Lung (tissue), 12 donors: ENCODE data around the gene TTI1. TPM values are rescaled to one million over a fixed set of nuclear protein-coding genes. Genes with fewer than 3 reads are reported as not detected.

Source experiments
- ATAC-seq: fragments of 200-7000 bp; cut with Tn5 transposase; one replicate; pipeline ENCODE4 v1.9.1; 2020; ENCODE audit warnings: moderate number of reproducible peaks; ENCODE audit not compliant: insufficient read depth, low FRiP score
- DNase-seq, 3 donors: peaks; one replicate each; pipeline ENCODE4 v3.0.0-alpha.2; 2013 to 2017
- H3K27ac ChIP-seq, 2 donors: one replicate each; pipeline ENCODE4 v1.5.1; 2013; ENCODE audit warnings: mild to moderate bottlenecking in 2 of 2, moderate library complexity in 2 of 2, control low read depth in 1 of 2, inconsistent platforms in 1 of 2, low read depth in 1 of 2, low read length in 1 of 2
- H3K27me3 ChIP-seq, 3 donors: one replicate each; pipeline ENCODE4 v1.5.1; 2013; ENCODE audit warnings: low read length in 2 of 3; ENCODE audit not compliant: control insufficient read depth in 3 of 3, insufficient read depth in 3 of 3
- H3K36me3 ChIP-seq, 4 donors: one replicate each; pipeline ENCODE4 v1.5.1; 2013; ENCODE audit warnings: low read length in 4 of 4, mild to moderate bottlenecking in 1 of 4, moderate library complexity in 1 of 4; ENCODE audit not compliant: control insufficient read depth in 4 of 4, insufficient read depth in 4 of 4
- H3K4me1 ChIP-seq, 5 donors: one replicate each; pipeline ENCODE4 v1.5.1; 2013; ENCODE audit warnings: low read length in 5 of 5, mild to moderate bottlenecking in 2 of 5, moderate library complexity in 1 of 5; ENCODE audit not compliant: control insufficient read depth in 5 of 5, insufficient read depth in 5 of 5
- H3K4me3 ChIP-seq: one replicate; pipeline ENCODE4 v1.5.1; 2013; ENCODE audit warnings: mild to moderate bottlenecking, control low read depth, moderate library complexity
- H3K9ac ChIP-seq, 2 donors: one replicate each; pipeline ENCODE4 v1.5.1; 2013; ENCODE audit warnings: low read length in 2 of 2, control low read depth in 1 of 2; ENCODE audit not compliant: insufficient read depth in 1 of 2
- H3K9me3 ChIP-seq, 4 donors: one replicate each; pipeline ENCODE4 v1.5.1; 2013; ENCODE audit warnings: low read length in 3 of 4, mild to moderate bottlenecking in 1 of 4, moderate library complexity in 1 of 4; ENCODE audit not compliant: control insufficient read depth in 4 of 4, insufficient read depth in 3 of 4
- CTCF ChIP-seq: IDR thresholded peaks from 2 replicates; pipeline ENCODE4 v1.5.1; 2012; ENCODE audit warnings: mild to moderate bottlenecking; ENCODE audit errors: control extremely low read depth, extremely low read depth
- WGBS, 2 donors: extraction: QIAGEN DNeasy Blood & Tissue Kit; methylation state at CpG; one replicate each; pipeline ENCODE4 v1.1.7; 2013; 5-methylcytosine and 5-hydroxymethylcytosine counted together
- polyA plus RNA-seq, 2 donors: library from polyadenylated mRNA; stranded (reverse); fragments of 200-250 nt; gene quantifications; one replicate each; pipeline ENCODE4 v1.2.1, GENCODE V29; 2013
- total RNA-seq, 2 donors: library from RNA; depleted of rRNA in 1 of 2; stranded (reverse); fragments of >200 nt in 1 of 2; gene quantifications; one replicate each; pipeline ENCODE4 v1.2.1, GENCODE V29; 2014 to 2021
- donor health status: control.
- donor health status: control.
- donor health status: Bipolar disorder and iron deficiency.
- donor health status: healthy.
- donor health status: DM: yes; HTN: yes; CAD: no.

The TTI1 gene
- total and polyA plus RNA-seq, 4 donors, result 6.7 to 33.8 (median 15.5) TPM

GRCh38 chr20:38049800-38050199 lies 16.5 kb upstream of the TTI1 start:
- TF ChIP-seq CTCF, result no peak

GRCh38 chr20:38046572-38046971 lies 13.3 kb upstream of the TTI1 start:
- peaks cover 0 to 2% (median 0%) of the 10 kb centered on the region in 5 donors for H3K4me1 ChIP-seq
- DNase-seq (no peak), ATAC-seq (no peak)
- H3K4me3 ChIP-seq, result no peak overlapping the region
- H3K27me3 ChIP-seq, result no peaks in the 10 kb centered on the region
- no peak for TF ChIP-seq CTCF
- no peak overlapping the region for H3K27ac ChIP-seq
- whole genome bisulfite sequencing, 2 donors, result 73 to 87% methylated on average over 4 of the region's 4 CpGs
- peaks cover 17 to 41% (median 28%) of the 10 kb centered on the region in 4 donors for H3K36me3 ChIP-seq
- no peaks in the 10 kb centered on the region for H3K9me3 ChIP-seq
- H3K9ac ChIP-seq, result no peak overlapping the region

More at GRCh38 chr20:38049800-38050199, 16.5 kb upstream of the TTI1 start:
- Histone ChIP-seq H3K9me3 (no peaks in the 10 kb centered on the region), H3K4me3 (no peak overlapping the region), H3K36me3 (peaks cover 8 to 27% (median 19%) of the 10 kb centered on the region in 4 donors), H3K9ac (no peak overlapping the region), H3K4me1 (peaks cover 0 to 8% (median 3%) of the 10 kb centered on the region in 5 donors), H3K27ac (peak overlapping the region; percentile 26 to 61), H3K27me3 (no peaks in the 10 kb centered on the region)
- ATAC-seq, result no peak
- 65 to 85% methylated on average over 3 of the region's 3 CpGs for WGBS, 2 donors
- no peak for DNase-seq

GRCh38 chr20:38044685-38045084 lies 11.4 kb upstream of the TTI1 start:
- H3K27me3 ChIP-seq, result no peaks in the 10 kb centered on the region
- no peaks in the 10 kb centered on the region for H3K9me3 ChIP-seq
- no peak for TF ChIP-seq CTCF
- DNase-seq, result no peak
- peaks cover 0 to 1% (median 0%) of the 10 kb centered on the region in 5 donors for H3K4me1 ChIP-seq
- ATAC-seq, result no peak
- H3K9ac ChIP-seq, result no peak overlapping the region
- WGBS, 2 donors, result 64 to 93% methylated on average over 3 of the region's 3 CpGs
- peaks cover 19 to 34% (median 24%) of the 10 kb centered on the region in 4 donors for H3K36me3 ChIP-seq
- H3K27ac ChIP-seq, result no peak overlapping the region
- no peak overlapping the region for H3K4me3 ChIP-seq
